ENCODE measurements around the gene BTBD6.

Gene BTBD6

DNA sequence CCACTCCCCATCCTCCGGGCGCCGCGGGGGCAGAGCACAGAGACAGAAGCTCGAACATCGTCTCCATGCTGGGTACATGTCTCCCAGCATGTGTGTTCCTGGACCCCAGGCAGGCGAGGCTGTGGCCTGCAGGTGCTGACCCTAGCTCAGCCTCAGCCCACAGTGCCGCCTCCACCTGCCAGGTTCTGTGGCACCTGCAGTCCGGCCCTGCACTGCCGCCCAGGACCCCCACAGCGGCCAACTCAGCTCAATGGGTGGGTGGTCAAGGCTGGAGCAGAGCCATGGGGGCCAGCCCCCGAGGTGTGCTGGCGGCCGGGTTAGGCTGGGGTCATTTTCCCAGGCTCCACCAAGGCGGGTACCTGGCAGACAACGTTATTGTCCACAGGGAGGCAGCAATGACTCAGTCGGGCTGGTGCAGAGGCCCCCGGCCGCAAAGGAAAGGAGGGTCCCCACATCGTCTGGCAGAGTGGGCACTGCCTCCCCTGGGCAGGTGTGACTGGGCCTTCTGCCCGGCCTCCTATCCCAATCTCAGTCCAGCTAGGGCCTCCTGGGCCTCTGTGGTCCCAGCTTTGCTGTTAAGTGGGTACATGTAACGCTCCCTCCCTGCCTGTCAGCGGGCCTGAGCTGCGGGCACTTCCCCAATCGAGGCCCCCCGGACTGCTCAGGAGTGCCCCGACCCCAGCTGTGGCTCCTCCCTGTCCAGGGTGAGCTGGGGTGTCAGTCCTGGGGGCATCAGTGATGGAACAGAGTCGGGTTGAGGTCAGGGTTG is 47.0 kb upstream of the BTBD6 start:
- ChIA-PET POLR2A (no interaction called here), CTCF (interaction anchor here (0.6 to 1.2 kb wide), 3 partner anchors 74 to 150 kb away, joined by 3 read pairs; no protein-coding TSS in a partner anchor)
- TF ChIP-seq ZNF384 (IDR thresholded peaks at IDR 0.05), result no peak
- TF ChIP-seq SP1 (IDR thresholded peaks at IDR 0.05), result no peak
- TF ChIP-seq FOXM1 (IDR thresholded peaks at IDR 0.05; ENCODE audit: borderline replicate concordance), result no peak
- no peak for TF ChIP-seq ARNT (IDR thresholded peaks at IDR 0.05)
- TF ChIP-seq TARDBP (IDR thresholded peaks at IDR 0.05), result no peak
- TF ChIP-seq FOXK2 (IDR thresholded peaks at IDR 0.05), result no peak
- TF ChIP-seq ELF4 (IDR thresholded peaks at IDR 0.05), result no peak
- no peak for TF ChIP-seq BHLHE40 (IDR thresholded peaks at IDR 0.05; ENCODE audit: borderline replicate concordance)
- no peak for TF ChIP-seq SUZ12 (IDR thresholded peaks at IDR 0.05)
- TF ChIP-seq FOXA1 (IDR thresholded peaks at IDR 0.05), result no peak
- no peak for TF ChIP-seq CTBP1 (IDR thresholded peaks at IDR 0.05; ENCODE audit: borderline replicate concordance)
- no peak for TF ChIP-seq LEF1 (IDR thresholded peaks at IDR 0.05; ENCODE audit: borderline replicate concordance)
- TF ChIP-seq, protein P1, sequence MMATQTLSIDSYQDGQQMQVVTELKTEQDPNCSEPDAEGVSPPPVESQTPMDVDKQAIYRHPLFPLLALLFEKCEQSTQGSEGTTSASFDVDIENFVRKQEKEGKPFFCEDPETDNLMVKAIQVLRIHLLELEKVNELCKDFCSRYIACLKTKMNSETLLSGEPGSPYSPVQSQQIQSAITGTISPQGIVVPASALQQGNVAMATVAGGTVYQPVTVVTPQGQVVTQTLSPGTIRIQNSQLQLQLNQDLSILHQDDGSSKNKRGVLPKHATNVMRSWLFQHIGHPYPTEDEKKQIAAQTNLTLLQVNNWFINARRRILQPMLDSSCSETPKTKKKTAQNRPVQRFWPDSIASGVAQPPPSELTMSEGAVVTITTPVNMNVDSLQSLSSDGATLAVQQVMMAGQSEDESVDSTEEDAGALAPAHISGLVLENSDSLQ (IDR thresholded peaks at IDR 0.05), result no peak
- no peak for TF ChIP-seq HDGF (IDR thresholded peaks at IDR 0.05; ENCODE audit: borderline replicate concordance)
- no peak for TF ChIP-seq NFRKB (IDR thresholded peaks at IDR 0.05)
- DNase-seq (ENCODE audit: extremely low spot score), result no peak

DNA sequence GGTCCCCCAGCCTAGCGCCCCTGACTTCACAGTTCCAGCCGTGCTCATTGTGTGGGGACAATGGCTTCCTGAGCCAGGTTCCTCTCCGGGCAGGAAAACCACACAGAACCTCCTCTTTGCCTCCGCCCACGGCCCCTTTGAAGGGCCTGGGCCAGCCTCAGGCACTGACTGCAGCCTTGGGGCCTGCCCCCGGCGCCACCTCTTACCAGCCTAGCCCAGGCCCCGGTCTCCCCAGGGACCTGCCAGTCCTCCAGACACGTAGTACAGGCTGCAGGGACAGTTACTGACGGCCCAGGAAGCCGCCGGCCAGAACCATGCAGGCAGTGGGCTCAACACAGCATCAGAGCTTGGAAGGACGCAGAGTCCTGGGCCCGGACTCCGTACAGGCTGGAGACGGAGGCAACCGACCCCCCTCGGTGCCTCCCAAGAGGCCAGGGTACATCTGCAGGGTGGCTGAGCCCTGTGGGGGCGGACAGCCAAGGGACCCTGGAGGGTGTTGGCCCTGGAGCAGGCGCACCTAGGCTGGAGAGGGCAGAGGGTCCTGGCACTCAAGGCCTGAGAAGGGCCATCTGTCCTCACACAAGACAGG is 46.3 kb upstream of the BTBD6 start:
- DNase-seq (ENCODE audit: extremely low spot score), result no peak
- ChIA-PET POLR2A (no interaction called here), CTCF (interaction anchor here (0.6 to 1.2 kb wide), 2 partner anchors 80 to 149 kb away, joined by 3 read pairs; no protein-coding TSS in a partner anchor)
- no peak for TF ChIP-seq ARNT (IDR thresholded peaks at IDR 0.05)
- TF ChIP-seq FOXM1 (IDR thresholded peaks at IDR 0.05; ENCODE audit: borderline replicate concordance), result no peak
- TF ChIP-seq FOXA1 (IDR thresholded peaks at IDR 0.05), result no peak
- TF ChIP-seq L3MBTL2 (conservative IDR thresholded peaks at IDR 0.05), result no peak
- no peak for TF ChIP-seq CTBP1 (IDR thresholded peaks at IDR 0.05; ENCODE audit: borderline replicate concordance)
- TF ChIP-seq SUZ12 (IDR thresholded peaks at IDR 0.05), result no peak
- TF ChIP-seq FOXK2 (IDR thresholded peaks at IDR 0.05), result no peak
- no peak for TF ChIP-seq TARDBP (IDR thresholded peaks at IDR 0.05)
- TF ChIP-seq, protein P1 (IDR thresholded peaks at IDR 0.05), result no peak
- TF ChIP-seq ELF4 (IDR thresholded peaks at IDR 0.05), result no peak
- TF ChIP-seq LEF1 (IDR thresholded peaks at IDR 0.05; ENCODE audit: borderline replicate concordance), result no peak
- no peak for TF ChIP-seq BHLHE40 (IDR thresholded peaks at IDR 0.05; ENCODE audit: borderline replicate concordance)
- TF ChIP-seq HDGF (IDR thresholded peaks at IDR 0.05; ENCODE audit: borderline replicate concordance), result no peak
- TF ChIP-seq SP1 (IDR thresholded peaks at IDR 0.05), result no peak

DNA sequence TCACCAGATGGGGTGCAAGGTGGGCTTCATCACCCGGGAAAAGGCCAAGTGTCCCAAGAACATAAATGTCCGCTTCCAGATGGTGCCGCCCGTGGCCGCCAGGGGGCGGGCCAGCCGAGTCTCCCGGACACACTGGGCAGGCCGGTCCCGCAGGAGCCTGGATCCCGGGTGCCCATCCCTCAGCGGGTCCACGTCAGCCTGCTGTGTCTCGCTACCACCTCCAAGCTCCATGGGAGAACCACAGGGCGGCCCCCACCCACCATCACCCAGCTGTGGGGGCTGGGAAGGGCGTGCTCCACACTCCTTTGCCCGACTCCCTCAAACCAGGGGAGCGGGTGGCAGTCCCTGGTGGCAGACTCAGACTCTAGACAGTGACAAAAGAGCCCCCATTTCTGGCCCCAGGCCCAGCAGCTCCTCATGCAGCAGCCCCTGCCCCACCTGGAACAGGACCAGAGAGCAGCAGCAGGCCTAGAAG is 45.2 kb upstream of the BTBD6 start:
- TF ChIP-seq ARNT (IDR thresholded peaks at IDR 0.05), result no peak
- no peak for TF ChIP-seq SUZ12 (IDR thresholded peaks at IDR 0.05)
- TF ChIP-seq FOXK2 (IDR thresholded peaks at IDR 0.05), result no peak
- no peak for TF ChIP-seq NFRKB (IDR thresholded peaks at IDR 0.05)
- no peak for TF ChIP-seq FOXM1 (IDR thresholded peaks at IDR 0.05; ENCODE audit: borderline replicate concordance)
- TF ChIP-seq SP1 (IDR thresholded peaks at IDR 0.05), result no peak
- no peak for TF ChIP-seq LEF1 (IDR thresholded peaks at IDR 0.05; ENCODE audit: borderline replicate concordance)
- TF ChIP-seq, protein P1 (IDR thresholded peaks at IDR 0.05), result no peak
- TF ChIP-seq ZNF384 (IDR thresholded peaks at IDR 0.05), result no peak
- TF ChIP-seq CTBP1 (IDR thresholded peaks at IDR 0.05; ENCODE audit: borderline replicate concordance), result no peak
- TF ChIP-seq HDGF (IDR thresholded peaks at IDR 0.05; ENCODE audit: borderline replicate concordance), result no peak
- no peak for TF ChIP-seq L3MBTL2 (conservative IDR thresholded peaks at IDR 0.05)
- TF ChIP-seq ELF4 (IDR thresholded peaks at IDR 0.05), result no peak
- TF ChIP-seq FOXA1 (IDR thresholded peaks at IDR 0.05), result no peak
- TF ChIP-seq BHLHE40 (IDR thresholded peaks at IDR 0.05; ENCODE audit: borderline replicate concordance), result no peak
- ChIA-PET CTCF (interaction anchor here (0.6 to 1.3 kb wide), 4 partner anchors 14 to 149 kb away, joined by 3 to 6 read pairs (median 4); no protein-coding TSS in a partner anchor), POLR2A (no interaction called here)
- peak; percentile 86 for DNase-seq (ENCODE audit: extremely low spot score)

DNA sequence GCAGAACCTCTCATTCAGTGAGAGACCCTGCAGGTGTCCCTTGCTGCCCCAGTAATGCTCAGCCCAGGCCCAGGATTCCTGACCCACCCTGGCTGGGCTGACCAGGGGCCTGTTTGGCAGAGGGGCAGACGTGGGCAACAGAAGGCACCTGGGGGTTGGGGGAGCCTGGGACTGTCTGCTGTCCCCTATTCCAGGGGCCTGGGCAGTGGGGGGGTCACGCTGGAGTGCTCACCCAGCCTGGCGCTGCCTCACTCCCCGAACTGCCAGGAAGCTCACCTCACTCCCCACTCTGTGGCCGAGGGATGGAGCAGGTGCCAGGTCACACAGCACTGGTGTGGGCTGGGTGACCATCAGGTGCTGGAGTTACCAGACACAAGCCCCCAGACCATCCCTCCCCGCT is 44.6 kb upstream of the BTBD6 start:
- no peak for TF ChIP-seq NFRKB (IDR thresholded peaks at IDR 0.05)
- no peak for TF ChIP-seq FOXK2 (IDR thresholded peaks at IDR 0.05)
- TF ChIP-seq LEF1 (IDR thresholded peaks at IDR 0.05; ENCODE audit: borderline replicate concordance), result no peak
- no peak for TF ChIP-seq ZNF384 (IDR thresholded peaks at IDR 0.05)
- TF ChIP-seq BHLHE40 (IDR thresholded peaks at IDR 0.05; ENCODE audit: borderline replicate concordance), result no peak
- no peak for TF ChIP-seq L3MBTL2 (conservative IDR thresholded peaks at IDR 0.05)
- TF ChIP-seq ELF4 (IDR thresholded peaks at IDR 0.05), result no peak
- TF ChIP-seq, protein P1 (IDR thresholded peaks at IDR 0.05), result no peak
- TF ChIP-seq FOXA1 (IDR thresholded peaks at IDR 0.05), result no peak
- TF ChIP-seq SP1 (IDR thresholded peaks at IDR 0.05), result no peak
- TF ChIP-seq FOXM1 (IDR thresholded peaks at IDR 0.05; ENCODE audit: borderline replicate concordance), result no peak
- no peak for TF ChIP-seq ARNT (IDR thresholded peaks at IDR 0.05)
- TF ChIP-seq TARDBP (IDR thresholded peaks at IDR 0.05), result no peak
- no peak for TF ChIP-seq HDGF (IDR thresholded peaks at IDR 0.05; ENCODE audit: borderline replicate concordance)
- no peak for TF ChIP-seq SUZ12 (IDR thresholded peaks at IDR 0.05)
- TF ChIP-seq CTBP1 (IDR thresholded peaks at IDR 0.05; ENCODE audit: borderline replicate concordance), result no peak
- no peak for DNase-seq (ENCODE audit: extremely low spot score)
- ChIA-PET CTCF (interaction anchor here (0.7 to 1.3 kb wide), 3 partner anchors 10 to 148 kb away, joined by 3 to 6 read pairs (median 5); no protein-coding TSS in a partner anchor), POLR2A (no interaction called here)

Measured in HEK293T (cell line).